H1 (cell line): ENCODE measurements around the gene PRKCH. TPM values are rescaled to one million over a fixed set of nuclear protein-coding genes. Genes with fewer than 3 reads are reported as not detected.

ENCODE experiments used
- HDAC6 ChIP-seq: IDR thresholded peaks from one replicate; pipeline ENCODE4 v1.7.1; 2012; ENCODE audit warnings: low read depth, mild to moderate bottlenecking, inconsistent platforms, low read length, moderate library complexity
- MAFK ChIP-seq: IDR thresholded peaks from 2 replicates; pipeline ENCODE4 v1.6.1; 2012; ENCODE audit warnings: low read depth, mild to moderate bottlenecking, improper control_type of control experiment, low read length
- polyA plus RNA-seq, 7 experiments: library from polyadenylated mRNA; depleted of rRNA in 3 of 7; stranded (reverse) in 5 of 7; unstranded in 2 of 7; fragments of >200 nt in 5 of 7; fragments of 200-250 nt in 2 of 7; gene quantifications; 1 replicate in 5 of 7; 2 replicates in 1 of 7; 4 replicates in 1 of 7; pipeline versions ENCODE4 v1.2.1 to v1.2.3, GENCODE V29; 2011 to 2013; ENCODE audit warnings: missing spikeins in 2 of 7, mixed read lengths in 2 of 7
- total RNA-seq: library from RNA; stranded (reverse); fragmentation: NEBNext Ultra II Directional; extraction: Animal tissue kit (Norgen Biotek cat#: 25700); gene quantifications from 2 replicates; pipeline ENCODE4 v1.2.1, GENCODE V29; 2021

The PRKCH gene
- total and polyA plus RNA-seq, 2 of the 8 experiments (the other 6 are each of a cell fraction or from before 2014, with no cell fraction given): 6.4 to 7.0 TPM

- TF ChIP-seq MAFK (no peak), HDAC6 (no peak)
- TF ChIP-seq, all 59 proteins: peak for 0
Observed at GRCh38 chr14:61547186-61548069, 226.0 kb downstream of the PRKCH start (continued).
